GM12878 (cell line): ENCODE measurements around the gene TRHDE. TPM values are rescaled to one million over a fixed set of nuclear protein-coding genes. Genes with fewer than 3 reads are reported as not detected.

Experiments
- ATAC-seq: fragments of 200-7000 bp; cut with Tn5 transposase; 3 replicates; pipeline ENCODE4 v1.9.1; 2020; ENCODE audit warnings: mild to moderate bottlenecking, moderate library complexity
- BruUV-seq: library from RNA; stranded (reverse); fragments of 400-500 nt; replicated peaks from 2 replicates; lab custom pipeline; 2021; lab: Mats Ljungman, UMichigan
- CTCF ChIA-PET: fragments of 300-600 bp; sonication (Branson Sonifier 250); formaldehyde crosslinking; extraction: SDS; loops from one replicate; lab custom pipeline; 2021; ENCODE audit warnings: inconsistent platforms; lab: Yijun Ruan, JAX
- POLR2A ChIA-PET: fragments of 350-600 bp; formaldehyde crosslinking; extraction: SDS; loops from one replicate; lab custom pipeline; 2021; ENCODE audit warnings: inconsistent platforms; lab: Charles Lee
- RAD21 ChIA-PET: fragments of 300-600 bp; sonication (Branson Sonifier 250); formaldehyde crosslinking; loops from one replicate; lab custom pipeline; 2023; ENCODE audit warnings: antibody characterized with exemption; ENCODE audit not compliant: unreplicated experiment; lab: Charles Lee
- SMC1A ChIA-PET: fragments of 300-600 bp; sonication (Branson Sonifier 250); formaldehyde crosslinking; loops from one replicate; lab custom pipeline; 2023; ENCODE audit not compliant: unreplicated experiment, uncharacterized antibody; lab: Charles Lee
- DNase-seq: peaks from one replicate; pipeline ENCODE4 v3.0.0-alpha.2; 2011; ENCODE audit warnings: low read depth, low spot score
- FAIRE-seq: peaks from 3 replicates; lab custom pipeline; 2011; peaks lifted over from hg19 to GRCh38; lab: Jason Lieb, UNC
- H2AFZ ChIP-seq: 2 replicates; pipeline ENCODE4 v1.6.0; 2011; ENCODE audit warnings: low read depth, low read length, control low read depth; ENCODE audit not compliant: control insufficient read depth
- H3K27ac ChIP-seq: 2 replicates; pipeline ENCODE4 v1.5.1; 2011; ENCODE audit warnings: control low read depth; ENCODE audit not compliant: control insufficient read depth, insufficient read depth
- H3K27me3 ChIP-seq, 2 experiments: replicated peaks in 1 of 2; 2 replicates each; pipeline versions ENCODE4 v1.6.0 to v1.6.1; 2011; ENCODE audit warnings: low read length in 1 of 2; ENCODE audit not compliant: control insufficient read depth in 2 of 2, insufficient read depth in 2 of 2
- H3K36me3 ChIP-seq, 2 experiments: 2 replicates each; pipeline ENCODE4 v1.5.1; 2011; ENCODE audit warnings: low read length in 1 of 2; ENCODE audit not compliant: control insufficient read depth in 2 of 2, insufficient read depth in 2 of 2
- H3K4me1 ChIP-seq: 2 replicates; pipeline ENCODE4 v1.6.1; 2011; ENCODE audit warnings: mild to moderate bottlenecking, low read length, moderate library complexity, mixed read lengths; ENCODE audit not compliant: control insufficient read depth, insufficient read depth
- H3K4me2 ChIP-seq: 2 replicates; pipeline ENCODE4 v1.6.0; 2011; ENCODE audit warnings: control low read depth; ENCODE audit not compliant: control insufficient read depth, insufficient read depth
- H3K4me3 ChIP-seq: fragments of 200-600 bp; sonication (generic); 2 replicates; pipeline ENCODE4 v1.5.1; 2016
- H3K79me2 ChIP-seq: 2 replicates; pipeline ENCODE4 v1.6.0; 2011; ENCODE audit warnings: low read length; ENCODE audit not compliant: control insufficient read depth, insufficient read depth
- H3K9ac ChIP-seq: 2 replicates; pipeline ENCODE4 v1.8.0; 2011; ENCODE audit warnings: low read length, control low read depth, mixed read lengths; ENCODE audit not compliant: control insufficient read depth, insufficient read depth
- H3K9me3 ChIP-seq: replicated peaks from 3 replicates; pipeline ENCODE4 v1.5.1; 2011; ENCODE audit warnings: mild to moderate bottlenecking, low read length; ENCODE audit not compliant: control insufficient read depth, insufficient read depth
- H4K20me1 ChIP-seq: 2 replicates; pipeline ENCODE4 v1.6.0; 2011; ENCODE audit not compliant: control insufficient read depth, insufficient read depth
- CBX5 ChIP-seq: sonication (generic); IDR thresholded peaks from 2 replicates; pipeline ENCODE4 v1.6.1; 2016; ENCODE audit warnings: low read depth, moderate library complexity, mild to moderate bottlenecking, inconsistent platforms
- CEBPB ChIP-seq, 2 experiments: fragments of 150-350 bp in 1 of 2; IDR thresholded peaks; 2 replicates each; pipeline ENCODE4 v1.6.1; 2012 to 2014; ENCODE audit warnings: low read depth in 2 of 2, low read length in 2 of 2, borderline replicate concordance in 1 of 2, inconsistent platforms in 1 of 2
- CHD4 ChIP-seq: fragments of 200-600 bp; sonication (generic); IDR thresholded peaks from 2 replicates; pipeline ENCODE4 v1.6.1; 2016; ENCODE audit warnings: mild to moderate bottlenecking
- MTA2 ChIP-seq: fragments of 450-650 bp; IDR thresholded peaks from 2 replicates; pipeline ENCODE4 v1.6.1; 2016; ENCODE audit warnings: low read depth, mild to moderate bottlenecking, moderate library complexity
- MYB ChIP-seq: fragments of 150-350 bp; IDR thresholded peaks from 2 replicates; pipeline ENCODE4 v1.6.1; 2014; ENCODE audit warnings: mild to moderate bottlenecking, low read depth, low read length, borderline replicate concordance
- NR2C2 ChIP-seq: IDR thresholded peaks from 2 replicates; pipeline ENCODE4 v1.6.1; 2011; ENCODE audit warnings: borderline replicate concordance, low read depth; ENCODE audit not compliant: control insufficient read depth, insufficient read length
- SIN3A ChIP-seq: IDR thresholded peaks from 2 replicates; pipeline ENCODE4 v1.6.1; 2012; ENCODE audit warnings: low read depth, low read length, improper control_type of control experiment
- SMARCA5 ChIP-seq: fragments of 450-650 bp; IDR thresholded peaks from 2 replicates; pipeline ENCODE4 v1.6.1; 2017; ENCODE audit warnings: mild to moderate bottlenecking
- SRF ChIP-seq, 2 experiments: IDR thresholded peaks; 2 replicates each; pipeline ENCODE4 v1.6.1; 2011; ENCODE audit warnings: low read depth in 2 of 2, low read length in 2 of 2, mild to moderate bottlenecking in 1 of 2, moderate library complexity in 1 of 2
- ZZZ3 ChIP-seq: IDR thresholded peaks from 2 replicates; pipeline ENCODE4 v1.6.1; 2011; ENCODE audit warnings: low read depth; ENCODE audit not compliant: control insufficient read depth, insufficient read length
- WGBS: methylation state at CpG from one replicate; pipeline ENCODE4 v1.1.6; 2016; ENCODE audit warnings: low lambda C conversion rate; ENCODE audit not compliant: insufficient replicate concordance, insufficient coverage; ENCODE audit errors: missing lambda C conversion rate; 5-methylcytosine and 5-hydroxymethylcytosine counted together
- in situ Hi-C: fragments of 300-500 bp; cut with MboI; formaldehyde crosslinking; loops from 9 replicates; pipeline ENCODE4 v1.14.3; 2018; ENCODE audit warnings: mixed read lengths
- intact Hi-C: fragments of 100-400 bp; cut with micrococcal nuclease; formaldehyde crosslinking; loops from one replicate; pipeline ENCODE4 v1.14.2; 2022; ENCODE audit not compliant: unreplicated experiment
- polyA plus RNA-seq, 11 experiments: library from polyadenylated mRNA; depleted of rRNA in 4 of 11; unstranded in 6 of 11; stranded (reverse) in 5 of 11; fragments of >200 nt; fragmentation: Nextera tagmentation in 4 of 11; fragmentation: Illumina TruSeq in 1 of 11; extraction: Ambion mirVana in 4 of 11; extraction: Trizol in 1 of 11; gene quantifications; 1 replicate in 1 of 11; 2 replicates in 10 of 11; pipeline versions ENCODE4 v1.2.1 to v1.2.3, GENCODE V29; 2011 to 2016; ENCODE audit warnings: inconsistent platforms in 2 of 11, missing spikeins in 2 of 11, low read depth in 1 of 11
- total RNA-seq, 4 experiments: library from RNA; depleted of rRNA in 3 of 4; stranded (reverse); fragments of >200 nt in 3 of 4; fragmentation: Illumina TruSeq in 1 of 4; extraction: Trizol in 1 of 4; gene quantifications; 2 replicates each; pipeline versions ENCODE4 v1.2.1 to v1.2.3, GENCODE V29; 2013 to 2021
- TF ChIP-seq, protein P1 (sequence below): fragments of 450-650 bp; IDR thresholded peaks from 2 replicates; pipeline ENCODE4 v1.6.1; 2016; ENCODE audit warnings: mild to moderate bottlenecking, moderate library complexity, borderline replicate concordance

Gene TRHDE
- total and polyA plus RNA-seq, 10 of the 15 experiments (the other 5 are each of a cell fraction or from before 2014, with no cell fraction given): not detected

DNA sequence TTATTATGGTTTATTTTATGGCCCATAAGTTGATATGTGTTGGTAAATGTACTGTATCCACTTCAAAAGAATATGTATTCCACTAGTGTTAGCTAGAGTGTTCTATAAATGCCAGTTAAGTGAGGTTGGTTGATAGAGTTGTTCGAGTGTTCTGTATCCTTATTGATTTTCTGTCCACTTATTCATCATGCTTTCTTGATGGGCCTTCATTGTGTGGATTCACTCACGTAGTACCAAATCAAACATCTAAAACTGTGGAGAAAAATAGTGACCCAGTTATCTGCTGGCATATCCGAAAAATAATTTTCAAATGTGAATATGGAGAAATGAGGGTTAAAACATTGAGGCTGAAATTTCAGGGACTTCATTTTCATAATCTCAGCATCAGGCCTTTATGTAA lies 230.4 kb downstream of the TRHDE start (continued):
- no peak for TF ChIP-seq NR2C2

DNA sequence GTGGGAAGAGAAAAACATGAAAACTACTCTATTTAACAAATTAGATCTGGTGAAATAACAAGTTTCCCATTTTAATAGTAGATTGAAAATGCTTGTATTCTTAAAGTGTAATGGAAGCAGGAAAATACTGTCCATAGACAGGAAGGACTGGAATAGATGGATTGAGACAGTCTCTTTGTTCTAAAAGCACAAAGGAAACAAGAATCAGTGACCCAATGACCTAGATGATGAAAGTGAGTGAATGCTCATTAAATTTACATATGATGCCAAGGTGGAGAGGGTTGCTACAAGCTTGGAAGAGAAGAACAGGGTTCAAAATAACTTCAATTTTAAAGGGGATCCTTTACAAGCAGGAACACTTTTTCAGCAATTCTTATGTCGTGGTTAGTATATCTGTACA lies 233.1 kb downstream of the TRHDE start:
- in situ Hi-C loops: no loop called here
- ATAC-seq: no peak
- TF ChIP-seq SRF (IDR thresholded peaks at IDR 0.05; ENCODE audit: low read depth in 2 of 2, low read length in 2 of 2) (no peak), CBX5 (no peak)

DNA sequence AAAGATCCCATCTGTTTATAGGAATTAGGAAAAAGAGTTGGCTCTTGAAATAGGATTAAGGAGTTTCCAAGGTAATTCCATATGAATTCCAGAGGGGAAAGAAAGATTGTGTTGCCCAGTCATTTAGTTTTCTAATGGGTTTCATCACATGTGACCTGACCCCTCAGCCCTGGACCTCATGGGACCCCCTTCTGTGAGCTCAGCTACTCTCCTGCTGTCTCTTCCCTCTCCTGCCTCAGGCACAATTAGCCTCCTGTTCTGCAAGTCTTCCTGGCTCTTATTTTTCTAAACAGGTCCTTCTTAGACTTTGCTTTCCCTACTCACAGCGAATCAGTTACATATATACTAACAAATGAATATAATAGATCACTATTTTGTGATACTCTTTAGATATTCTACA lies 237.7 kb downstream of the TRHDE start:
- H3K4me2 ChIP-seq: no peak overlapping the region
- H2AFZ ChIP-seq: no peak overlapping the region
- intact Hi-C loops: no loop called here
- POLR2A ChIA-PET: no interaction called here
- ATAC-seq (no peak), FAIRE-seq (no peak), DNase-seq (no peak)
- no peaks in the 10 kb centered on the region for H3K27me3 ChIP-seq
- SMC1A ChIA-PET: no interaction called here
- RAD21 ChIA-PET: no interaction called here
- H3K9ac ChIP-seq: no peak overlapping the region
- in situ Hi-C loops: no loop called here
- no peaks in the 10 kb centered on the region for H3K4me1 ChIP-seq
- H3K36me3 ChIP-seq: no peaks in the 10 kb centered on the region
- CTCF ChIA-PET: no interaction called here
- H3K27ac ChIP-seq: no peak overlapping the region
- 0% methylated on average over 1 of the region's 1 CpG for WGBS
- no peaks in the 10 kb centered on the region for H3K9me3 ChIP-seq
- no peak overlapping the region for H3K4me3 ChIP-seq
- no peaks in the 10 kb centered on the region for H3K79me2 ChIP-seq
- no TSS peak for BruUV-seq
- H4K20me1 ChIP-seq: no peaks in the 10 kb centered on the region
- TF ChIP-seq CEBPB (IDR thresholded peaks at IDR 0.05; ENCODE audit: borderline replicate concordance in 1 of 2, low read depth in 2 of 2, low read length in 2 of 2): no peak
- TF ChIP-seq, protein P1, sequence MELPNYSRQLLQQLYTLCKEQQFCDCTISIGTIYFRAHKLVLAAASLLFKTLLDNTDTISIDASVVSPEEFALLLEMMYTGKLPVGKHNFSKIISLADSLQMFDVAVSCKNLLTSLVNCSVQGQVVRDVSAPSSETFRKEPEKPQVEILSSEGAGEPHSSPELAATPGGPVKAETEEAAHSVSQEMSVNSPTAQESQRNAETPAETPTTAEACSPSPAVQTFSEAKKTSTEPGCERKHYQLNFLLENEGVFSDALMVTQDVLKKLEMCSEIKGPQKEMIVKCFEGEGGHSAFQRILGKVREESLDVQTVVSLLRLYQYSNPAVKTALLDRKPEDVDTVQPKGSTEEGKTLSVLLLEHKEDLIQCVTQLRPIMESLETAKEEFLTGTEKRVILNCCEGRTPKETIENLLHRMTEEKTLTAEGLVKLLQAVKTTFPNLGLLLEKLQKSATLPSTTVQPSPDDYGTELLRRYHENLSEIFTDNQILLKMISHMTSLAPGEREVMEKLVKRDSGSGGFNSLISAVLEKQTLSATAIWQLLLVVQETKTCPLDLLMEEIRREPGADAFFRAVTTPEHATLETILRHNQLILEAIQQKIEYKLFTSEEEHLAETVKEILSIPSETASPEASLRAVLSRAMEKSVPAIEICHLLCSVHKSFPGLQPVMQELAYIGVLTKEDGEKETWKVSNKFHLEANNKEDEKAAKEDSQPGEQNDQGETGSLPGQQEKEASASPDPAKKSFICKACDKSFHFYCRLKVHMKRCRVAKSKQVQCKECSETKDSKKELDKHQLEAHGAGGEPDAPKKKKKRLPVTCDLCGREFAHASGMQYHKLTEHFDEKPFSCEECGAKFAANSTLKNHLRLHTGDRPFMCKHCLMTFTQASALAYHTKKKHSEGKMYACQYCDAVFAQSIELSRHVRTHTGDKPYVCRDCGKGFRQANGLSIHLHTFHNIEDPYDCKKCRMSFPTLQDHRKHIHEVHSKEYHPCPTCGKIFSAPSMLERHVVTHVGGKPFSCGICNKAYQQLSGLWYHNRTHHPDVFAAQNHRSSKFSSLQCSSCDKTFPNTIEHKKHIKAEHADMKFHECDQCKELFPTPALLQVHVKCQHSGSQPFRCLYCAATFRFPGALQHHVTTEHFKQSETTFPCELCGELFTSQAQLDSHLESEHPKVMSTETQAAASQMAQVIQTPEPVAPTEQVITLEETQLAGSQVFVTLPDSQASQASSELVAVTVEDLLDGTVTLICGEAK: no peak
- TF ChIP-seq ZZZ3: no peak
- no peak for TF ChIP-seq CHD4
- no peak for TF ChIP-seq SMARCA5
- TF ChIP-seq MTA2: no peak
- no peak for TF ChIP-seq SIN3A
- TF ChIP-seq MYB: no peak

More for the DNA sequence above, 233.1 kb downstream of the TRHDE start:
- SMC1A ChIA-PET: no interaction called here
- Histone ChIP-seq H3K4me2 (no peak overlapping the region), H3K4me3 (no peak overlapping the region), H3K27ac (no peak overlapping the region), H3K36me3 (no peaks in the 10 kb centered on the region), H3K9me3 (no peaks in the 10 kb centered on the region), H2AFZ (no peak overlapping the region), H3K4me1 (no peaks in the 10 kb centered on the region), H3K27me3 (no peaks in the 10 kb centered on the region), H3K9ac (no peak overlapping the region), H3K79me2 (no peaks in the 10 kb centered on the region), H4K20me1 (no peaks in the 10 kb centered on the region)
- no peak for DNase-seq
- RAD21 ChIA-PET: no interaction called here
- no TSS peak for BruUV-seq
- CTCF ChIA-PET: interaction anchor here (1.2 kb wide), 1 partner anchor 18 kb away, joined by 3 read pairs; no protein-coding TSS in a partner anchor
- WGBS: 0% methylated on average over 1 of the region's 1 CpG
- POLR2A ChIA-PET: no interaction called here
- no peak for FAIRE-seq
- intact Hi-C loops: no loop called here
